Kidney epithelial cell (primary cell): ENCODE measurements around the gene ASIC5. TPM values are rescaled to one million over a fixed set of nuclear protein-coding genes. Genes with fewer than 3 reads are reported as not detected.
A peak's percentile ranks its signal among the peaks of the same experiment; 100 is the strongest.

Source experiments
- DNase-seq: peaks from one replicate; pipeline ENCODE4 v3.0.0-alpha.2; 2010; ENCODE audit warnings: low read depth
- H3K27me3 ChIP-seq: 2 replicates; pipeline ENCODE4 v1.6.0; 2011; ENCODE audit warnings: low read length; ENCODE audit not compliant: control insufficient read depth, insufficient read depth
- H3K36me3 ChIP-seq: 2 replicates; pipeline ENCODE4 v1.5.1; 2011; ENCODE audit warnings: low read length; ENCODE audit not compliant: control insufficient read depth, insufficient read depth
- H3K4me3 ChIP-seq: 2 replicates; pipeline ENCODE4 v1.5.1; 2011; ENCODE audit warnings: low read depth, mild to moderate bottlenecking, control low read depth, low read length
- CTCF ChIP-seq: IDR thresholded peaks from 2 replicates; pipeline ENCODE4 v1.5.1; 2011; ENCODE audit warnings: mild to moderate bottlenecking, moderate library complexity, low read length, control low read depth, inconsistent platforms; ENCODE audit not compliant: insufficient read depth, poor library complexity, severe bottlenecking
- total RNA-seq: library from RNA; depleted of rRNA; stranded (reverse); fragments of >200 nt; gene quantifications from 2 replicates; pipeline ENCODE4 v1.2.3, GENCODE V29; 2015

ASIC5 gene
- total RNA-seq, 1 donor from 2014 or later = not detected

GRCh38 chr4:155818639-155819038, 47.4 kb downstream of the ASIC5 start:
- H3K36me3 ChIP-seq = no peaks in the 10 kb centered on the region
- no peak for DNase-seq
- no peaks in the 10 kb centered on the region for H3K27me3 ChIP-seq
- TF ChIP-seq CTCF = no peak
- no peak overlapping the region for H3K4me3 ChIP-seq

GRCh38 chr4:155811083-155811482, 55.0 kb downstream of the ASIC5 start:
- no peaks in the 10 kb centered on the region for H3K36me3 ChIP-seq
- DNase-seq = no peak
- no peaks in the 10 kb centered on the region for H3K27me3 ChIP-seq
- TF ChIP-seq CTCF = no peak
- no peak overlapping the region for H3K4me3 ChIP-seq

- DNase-seq = no peak
- Histone ChIP-seq H3K4me3 (no peak overlapping the region), H3K36me3 (no peaks in the 10 kb centered on the region), H3K27me3 (no peaks in the 10 kb centered on the region)
- peak; percentile 61 for TF ChIP-seq CTCF
Observed at GRCh38 chr4:155809835-155810234, 56.2 kb downstream of the ASIC5 start.

- H3K4me3 ChIP-seq = no peak overlapping the region
- no peak for DNase-seq
- no peaks in the 10 kb centered on the region for H3K36me3 ChIP-seq
- no peak for TF ChIP-seq CTCF
- no peaks in the 10 kb centered on the region for H3K27me3 ChIP-seq
Observed at GRCh38 chr4:155807021-155807420, 59.1 kb downstream of the ASIC5 start.

- TF ChIP-seq CTCF = no peak
- no peak for DNase-seq
- Histone ChIP-seq H3K27me3 (no peaks in the 10 kb centered on the region), H3K36me3 (no peaks in the 10 kb centered on the region), H3K4me3 (no peak overlapping the region)
Observed at GRCh38 chr4:155805016-155805415, 61.1 kb downstream of the ASIC5 start.

- no peak for DNase-seq
- H3K4me3 ChIP-seq = no peak overlapping the region
Observed at GRCh38 chr4:155802190-155802959, 63.7 kb downstream of the ASIC5 start.

More at GRCh38 chr4:155802190-155802959, 63.7 kb downstream of the ASIC5 start:
- Histone ChIP-seq H3K36me3 (no peaks in the 10 kb centered on the region), H3K27me3 (no peaks in the 10 kb centered on the region)
- no peak for TF ChIP-seq CTCF
